GM12801 (cell line): ENCODE data around the gene DAAM1.

Experiments used
- TF ChIP-seq, protein P1 (sequence below): IDR thresholded peaks from one replicate; pipeline ENCODE4 v1.5.1; 2011; ENCODE audit warnings: control low read depth; ENCODE audit not compliant: insufficient read length; ENCODE audit errors: extremely low read depth

The DAAM1 gene

GRCh38 chr14:59221568-59221967, 33.1 kb downstream of the DAAM1 start:
- TF ChIP-seq, protein P1, sequence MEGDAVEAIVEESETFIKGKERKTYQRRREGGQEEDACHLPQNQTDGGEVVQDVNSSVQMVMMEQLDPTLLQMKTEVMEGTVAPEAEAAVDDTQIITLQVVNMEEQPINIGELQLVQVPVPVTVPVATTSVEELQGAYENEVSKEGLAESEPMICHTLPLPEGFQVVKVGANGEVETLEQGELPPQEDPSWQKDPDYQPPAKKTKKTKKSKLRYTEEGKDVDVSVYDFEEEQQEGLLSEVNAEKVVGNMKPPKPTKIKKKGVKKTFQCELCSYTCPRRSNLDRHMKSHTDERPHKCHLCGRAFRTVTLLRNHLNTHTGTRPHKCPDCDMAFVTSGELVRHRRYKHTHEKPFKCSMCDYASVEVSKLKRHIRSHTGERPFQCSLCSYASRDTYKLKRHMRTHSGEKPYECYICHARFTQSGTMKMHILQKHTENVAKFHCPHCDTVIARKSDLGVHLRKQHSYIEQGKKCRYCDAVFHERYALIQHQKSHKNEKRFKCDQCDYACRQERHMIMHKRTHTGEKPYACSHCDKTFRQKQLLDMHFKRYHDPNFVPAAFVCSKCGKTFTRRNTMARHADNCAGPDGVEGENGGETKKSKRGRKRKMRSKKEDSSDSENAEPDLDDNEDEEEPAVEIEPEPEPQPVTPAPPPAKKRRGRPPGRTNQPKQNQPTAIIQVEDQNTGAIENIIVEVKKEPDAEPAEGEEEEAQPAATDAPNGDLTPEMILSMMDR: no peak

DNA sequence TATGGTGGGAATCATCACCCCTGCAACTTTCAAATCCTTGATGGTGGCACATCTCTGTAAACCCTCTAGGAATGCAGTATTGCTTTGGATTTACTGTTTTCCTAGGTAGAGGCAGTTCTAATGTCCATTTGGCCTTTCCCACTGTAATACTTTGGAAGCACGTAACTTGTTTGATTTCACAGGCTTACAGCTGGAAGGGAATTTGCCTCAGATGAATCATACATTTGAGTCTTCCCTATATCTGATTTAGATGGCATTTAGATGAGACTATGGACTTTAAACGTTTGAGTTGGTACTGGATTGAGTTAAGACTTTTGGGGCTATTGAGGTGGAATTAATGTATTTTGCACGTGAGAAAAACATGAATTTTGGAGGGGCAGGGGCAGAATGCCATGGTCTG, 35.9 kb downstream of the DAAM1 start:
- TF ChIP-seq, protein P1: no peak

DNA sequence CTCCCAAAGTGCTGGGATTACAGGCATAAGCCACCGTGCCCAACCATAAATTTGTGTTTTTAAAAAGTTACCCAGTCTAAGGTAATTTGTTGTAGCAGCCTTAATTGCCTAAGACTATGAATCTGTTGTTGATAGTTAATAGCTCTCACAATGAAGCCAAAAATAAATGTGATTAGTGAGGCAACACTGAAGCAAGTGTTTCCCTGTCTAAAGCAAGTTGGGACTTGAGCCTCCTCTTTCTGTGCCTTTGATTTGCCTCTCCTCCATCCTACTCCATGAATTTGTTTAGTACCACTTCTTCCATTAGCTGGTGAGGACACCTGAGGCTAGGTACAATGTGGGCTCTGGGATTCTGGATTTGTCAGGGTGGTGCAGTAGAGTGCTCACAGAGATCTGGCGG, 36.8 kb downstream of the DAAM1 start:
- TF ChIP-seq, protein P1: no peak

DNA sequence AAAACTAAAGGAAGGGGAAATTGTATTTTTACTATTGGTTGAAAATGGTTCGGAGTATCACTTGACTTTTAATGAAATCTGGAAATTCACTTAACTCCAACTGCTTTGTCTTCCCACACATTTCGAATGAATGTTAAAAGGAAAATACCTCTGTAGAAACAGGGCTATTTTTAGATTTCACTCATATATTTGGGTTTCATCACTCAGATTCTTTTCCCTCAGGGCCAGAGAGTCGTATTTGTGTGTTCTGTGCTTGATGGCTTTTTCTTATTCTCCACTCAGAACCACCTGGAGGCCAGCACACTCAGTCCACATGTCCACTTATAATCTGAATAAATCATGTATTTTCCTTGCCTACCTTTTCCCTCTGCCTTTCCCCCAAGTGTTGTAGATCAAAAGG, 40.0 kb downstream of the DAAM1 start:
- TF ChIP-seq, protein P1: no peak

DNA sequence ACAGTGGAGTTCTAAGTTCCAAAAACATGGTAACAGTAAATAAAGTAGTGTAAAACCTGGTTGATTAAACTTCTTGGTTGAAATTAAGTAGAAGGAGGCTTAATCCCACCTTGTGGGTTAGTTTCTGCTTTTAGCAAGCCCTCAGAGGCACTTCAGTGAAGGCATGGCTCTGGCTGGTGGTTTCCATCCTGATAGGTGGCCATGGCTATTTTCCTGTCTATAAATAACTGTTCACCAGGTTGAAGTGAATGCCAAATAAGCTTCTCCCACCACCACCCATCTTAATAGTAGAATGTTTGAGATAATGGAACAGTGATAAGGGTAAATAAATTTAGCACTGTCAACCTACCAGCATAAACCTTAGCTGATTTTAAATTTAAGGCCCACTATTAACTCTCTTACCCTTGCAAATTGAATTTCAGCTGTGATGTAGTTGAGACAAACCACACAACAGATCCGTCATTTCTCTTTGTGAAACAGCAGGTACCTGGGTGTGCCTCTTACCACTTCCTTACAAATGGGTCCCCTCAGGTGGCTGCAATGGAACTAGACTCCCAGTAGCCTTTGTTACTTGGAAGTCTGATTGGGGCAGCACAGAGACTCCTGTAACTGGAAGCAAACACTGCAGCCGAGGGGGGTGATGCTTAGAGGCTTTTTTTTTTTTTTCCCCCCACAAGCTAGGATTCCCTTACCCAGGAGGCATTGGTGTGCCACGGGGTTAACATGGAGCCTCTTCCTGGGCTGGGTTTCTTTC, 41.4 kb downstream of the DAAM1 start:
- TF ChIP-seq, protein P1: no peak

DNA sequence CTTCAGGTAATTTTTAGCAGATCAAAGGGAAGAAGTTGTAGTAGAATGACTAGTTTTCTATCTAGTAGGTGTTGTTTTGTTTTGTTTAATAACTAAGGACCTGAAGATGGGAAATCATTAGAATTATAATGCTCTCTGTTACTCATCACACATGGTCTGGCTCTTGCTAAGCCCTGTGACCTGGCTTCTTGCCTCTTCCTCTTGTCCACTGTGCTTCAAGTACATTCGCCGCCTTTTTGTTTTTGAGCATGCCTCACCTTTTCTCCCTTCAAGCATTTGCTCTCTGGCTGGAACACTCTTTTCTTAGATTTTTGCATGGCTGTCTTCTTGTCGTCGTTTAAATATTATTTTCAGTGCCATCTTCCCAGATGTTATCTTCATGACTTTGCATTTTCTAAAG, 47.7 kb downstream of the DAAM1 start:
- TF ChIP-seq, protein P1: no peak

DNA sequence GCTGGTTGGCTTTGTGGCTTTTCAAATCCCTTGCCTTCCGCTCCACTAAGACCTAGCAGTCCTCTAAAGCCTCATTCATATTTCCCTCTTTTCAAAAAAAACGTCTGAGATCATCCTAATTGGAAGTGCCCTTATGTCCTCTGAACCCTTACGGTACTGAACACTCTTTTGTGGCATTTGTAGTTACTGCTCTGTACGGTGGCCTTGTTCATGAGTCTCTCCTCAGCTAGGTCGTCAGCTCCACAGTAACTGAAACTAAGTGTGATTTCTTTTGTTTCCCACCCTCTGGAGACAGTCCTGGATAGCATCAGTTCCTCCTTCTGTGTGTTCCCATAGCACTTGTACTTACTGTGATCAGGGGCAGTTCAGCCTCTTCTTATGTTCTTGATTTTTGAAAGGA, 49.7 kb downstream of the DAAM1 start:
- TF ChIP-seq, protein P1: no peak
